Esophagus squamous epithelium (tissue), 5 donors: ENCODE measurements around the gene FAM185A. TPM values are rescaled to one million over a fixed set of nuclear protein-coding genes. Genes with fewer than 3 reads are reported as not detected.

Experiments used
- DNase-seq: peaks from one replicate; lab custom pipeline; 2025; lab: John Stamatoyannopoulos, UW
- H3K27ac ChIP-seq, 4 donors: fragments of 200-600 bp; sonication (generic); one replicate each; pipeline ENCODE4 v1.5.1; 2016 to 2019; ENCODE audit warnings: mild to moderate bottlenecking in 1 of 4
- H3K27me3 ChIP-seq, 4 donors: fragments of 200-600 bp; sonication (generic); 1 replicate in 3 of 4; 2 replicates in 1 of 4; pipeline versions ENCODE4 v1.5.1 to v1.6.0; 2017 to 2021; ENCODE audit warnings: antibody characterized with exemption in 1 of 4
- H3K36me3 ChIP-seq, 3 donors: fragments of 200-600 bp; sonication (generic); one replicate each; pipeline ENCODE4 v1.5.1; 2016 to 2019
- H3K4me1 ChIP-seq, 3 donors: fragments of 200-600 bp; sonication (generic); one replicate each; pipeline ENCODE4 v1.5.1; 2017 to 2019
- H3K4me3 ChIP-seq, 4 donors: fragments of 200-600 bp; sonication (generic); 1 replicate in 3 of 4; 2 replicates in 1 of 4; pipeline ENCODE4 v1.5.1; 2016 to 2019; ENCODE audit warnings: mild to moderate bottlenecking in 2 of 4, moderate library complexity in 1 of 4
- H3K9me3 ChIP-seq, 3 donors: fragments of 200-600 bp; sonication (generic); one replicate each; pipeline ENCODE4 v1.5.1; 2016 to 2019
- POLR2A ChIP-seq, 4 donors: fragments of 450-650 bp; IDR thresholded peaks; one replicate each; pipeline ENCODE4 v1.6.1; 2017; ENCODE audit warnings: antibody characterized with exemption in 4 of 4, mild to moderate bottlenecking in 4 of 4, moderate library complexity in 3 of 4
- WGBS, 2 donors: methylation state at CpG; one replicate each; pipeline ENCODE4 v1.1.5; 2018; 5-methylcytosine and 5-hydroxymethylcytosine counted together
- intact Hi-C: fragments of 100-400 bp; cut with DNase I; formaldehyde crosslinking; loops from one replicate; pipeline ENCODE4 v1.15.0; 2022
- total RNA-seq, 4 donors: library from RNA; depleted of rRNA; stranded (reverse); fragments of >200 nt; gene quantifications; one replicate each; pipeline ENCODE4 v1.1.0, GENCODE V29; 2016
- TF ChIP-seq, protein P1 (sequence below), 6 experiments: fragments of 450-650 bp in 4 of 6; fragments of 200-600 bp in 2 of 6; sonication (generic) in 2 of 6; IDR thresholded peaks; one replicate each; pipeline ENCODE4 v1.5.1; 2016 to 2019; ENCODE audit warnings: antibody characterized with exemption in 6 of 6, mild to moderate bottlenecking in 4 of 6, moderate library complexity in 4 of 6
- donor health status: DM: yes; HTN: yes; CAD: no.

Gene FAM185A
- total RNA-seq, 4 donors from 2014 or later, result 8.5 to 16.3 (median 11.7) TPM

DNA sequence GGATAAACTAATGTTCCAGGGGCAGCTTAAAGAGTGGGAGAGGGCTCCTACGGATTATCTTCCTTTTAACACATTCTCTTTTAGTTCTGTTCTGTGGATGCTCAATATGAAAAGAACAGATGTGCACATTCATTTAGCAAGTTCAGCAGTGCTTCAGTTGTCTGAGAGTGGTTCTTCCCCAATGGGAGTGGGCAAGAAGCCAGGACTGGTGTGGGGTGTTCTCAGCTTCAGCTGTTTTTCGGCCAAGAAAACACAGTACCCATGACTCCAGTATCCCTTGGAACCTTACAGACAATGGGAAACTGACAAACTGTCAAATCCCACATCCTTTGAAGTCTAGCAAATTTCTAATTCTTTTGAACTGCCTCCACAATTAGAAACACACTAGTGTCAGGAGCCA is 92.5 kb downstream of the FAM185A start:
- intact Hi-C loops, result no loop called here

DNA sequence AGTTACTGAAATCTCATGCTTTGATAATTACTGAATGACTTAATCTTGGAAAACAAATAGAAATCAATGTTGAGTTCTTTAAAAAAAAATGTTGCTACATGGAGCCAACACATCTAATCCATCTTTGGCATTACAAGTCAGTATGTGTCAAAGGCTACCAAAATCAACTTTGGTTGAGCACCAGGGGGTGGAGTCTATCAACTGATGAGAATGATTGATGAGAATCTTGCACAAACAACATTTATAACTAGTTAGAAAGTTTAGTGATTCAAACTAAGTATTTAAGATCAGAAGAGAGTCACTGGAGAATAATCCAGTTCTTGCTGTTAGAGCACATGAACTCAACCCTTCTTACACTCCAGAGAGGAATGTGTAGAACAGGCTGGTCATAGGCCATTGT is 93.5 kb downstream of the FAM185A start:
- Histone ChIP-seq H3K9me3 (no peaks in the 10 kb centered on the region), H3K4me3 (no peak overlapping the region), H3K4me1 (peaks cover 0 to 25% (median 0%) of the 10 kb centered on the region in 3 donors), H3K36me3 (no peaks in the 10 kb centered on the region), H3K27me3 (no peaks in the 10 kb centered on the region), H3K27ac (peak overlapping the region in 2 of 4 donors; percentile 29 to 57)
- TF ChIP-seq, protein P1, sequence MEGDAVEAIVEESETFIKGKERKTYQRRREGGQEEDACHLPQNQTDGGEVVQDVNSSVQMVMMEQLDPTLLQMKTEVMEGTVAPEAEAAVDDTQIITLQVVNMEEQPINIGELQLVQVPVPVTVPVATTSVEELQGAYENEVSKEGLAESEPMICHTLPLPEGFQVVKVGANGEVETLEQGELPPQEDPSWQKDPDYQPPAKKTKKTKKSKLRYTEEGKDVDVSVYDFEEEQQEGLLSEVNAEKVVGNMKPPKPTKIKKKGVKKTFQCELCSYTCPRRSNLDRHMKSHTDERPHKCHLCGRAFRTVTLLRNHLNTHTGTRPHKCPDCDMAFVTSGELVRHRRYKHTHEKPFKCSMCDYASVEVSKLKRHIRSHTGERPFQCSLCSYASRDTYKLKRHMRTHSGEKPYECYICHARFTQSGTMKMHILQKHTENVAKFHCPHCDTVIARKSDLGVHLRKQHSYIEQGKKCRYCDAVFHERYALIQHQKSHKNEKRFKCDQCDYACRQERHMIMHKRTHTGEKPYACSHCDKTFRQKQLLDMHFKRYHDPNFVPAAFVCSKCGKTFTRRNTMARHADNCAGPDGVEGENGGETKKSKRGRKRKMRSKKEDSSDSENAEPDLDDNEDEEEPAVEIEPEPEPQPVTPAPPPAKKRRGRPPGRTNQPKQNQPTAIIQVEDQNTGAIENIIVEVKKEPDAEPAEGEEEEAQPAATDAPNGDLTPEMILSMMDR (IDR thresholded peaks at IDR 0.05), result no peak
- no peak for TF ChIP-seq POLR2A (IDR thresholded peaks at IDR 0.05)
- intact Hi-C loops, result no loop called here
- DNase-seq, result no peak

More for the DNA sequence above, 92.5 kb downstream of the FAM185A start:
- TF ChIP-seq, protein P1 (IDR thresholded peaks at IDR 0.05), result no peak
- TF ChIP-seq POLR2A (IDR thresholded peaks at IDR 0.05), result no peak
- no peaks in the 10 kb centered on the region for H3K27me3 ChIP-seq
- no peaks in the 10 kb centered on the region for H3K36me3 ChIP-seq
- H3K9me3 ChIP-seq, result no peaks in the 10 kb centered on the region
- WGBS, 2 donors, result 35% methylated on average over 2 of the region's 2 CpGs
- peaks cover 0 to 29% (median 4%) of the 10 kb centered on the region in 3 donors for H3K4me1 ChIP-seq
- no peak for DNase-seq
- no peak overlapping the region for H3K27ac ChIP-seq
- no peak overlapping the region for H3K4me3 ChIP-seq

DNA sequence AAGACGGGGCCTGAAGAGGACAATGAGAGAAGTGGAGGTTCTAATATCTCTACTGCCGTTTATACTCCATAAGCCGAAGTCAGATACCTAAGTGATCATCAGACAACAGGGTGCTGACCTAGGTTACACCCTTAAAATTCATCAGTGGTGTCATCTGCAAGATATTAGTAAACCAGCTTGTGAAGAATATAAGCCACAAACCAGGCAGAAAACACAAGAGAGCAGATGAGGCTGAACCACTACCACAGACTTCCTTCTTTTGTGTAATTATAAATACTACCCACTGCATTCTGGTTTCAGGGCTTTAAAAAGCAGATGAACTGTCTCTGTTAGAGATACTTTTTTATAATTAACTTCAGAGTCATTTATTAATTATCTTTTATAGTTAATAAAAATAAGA is 95.1 kb downstream of the FAM185A start:
- intact Hi-C loops, result no loop called here
- Histone ChIP-seq H3K4me1 (peaks cover 0 to 25% (median 0%) of the 10 kb centered on the region in 3 donors), H3K4me3 (no peak overlapping the region), H3K9me3 (no peaks in the 10 kb centered on the region), H3K36me3 (no peaks in the 10 kb centered on the region), H3K27ac (no peak overlapping the region), H3K27me3 (no peaks in the 10 kb centered on the region)
- no peak for DNase-seq
- WGBS, 2 donors, result 75 to 76% methylated on average over 3 of the region's 3 CpGs
- TF ChIP-seq, protein P1 (IDR thresholded peaks at IDR 0.05), result no peak

DNA sequence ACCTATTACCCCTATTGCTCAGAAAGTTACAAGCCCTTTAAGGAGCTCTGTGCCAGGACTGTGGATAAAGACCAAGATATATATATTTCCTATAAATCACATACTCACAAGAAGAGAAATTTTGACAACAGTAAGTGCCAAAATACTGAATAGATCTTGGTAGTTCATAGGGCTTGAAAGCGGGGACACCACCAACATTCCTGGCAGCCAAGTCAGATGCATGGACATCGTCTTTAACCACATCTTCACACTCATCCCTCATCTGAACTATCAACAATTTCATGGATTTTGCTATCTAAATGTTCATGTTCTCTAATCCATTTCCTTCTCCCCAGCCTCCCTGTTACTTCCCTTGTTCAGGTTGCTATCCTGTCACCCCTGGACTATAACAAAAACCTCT is 96.5 kb downstream of the FAM185A start:
- intact Hi-C loops, result no loop called here
- 78 to 88% methylated on average over 2 of the region's 2 CpGs for WGBS, 2 donors

DNA sequence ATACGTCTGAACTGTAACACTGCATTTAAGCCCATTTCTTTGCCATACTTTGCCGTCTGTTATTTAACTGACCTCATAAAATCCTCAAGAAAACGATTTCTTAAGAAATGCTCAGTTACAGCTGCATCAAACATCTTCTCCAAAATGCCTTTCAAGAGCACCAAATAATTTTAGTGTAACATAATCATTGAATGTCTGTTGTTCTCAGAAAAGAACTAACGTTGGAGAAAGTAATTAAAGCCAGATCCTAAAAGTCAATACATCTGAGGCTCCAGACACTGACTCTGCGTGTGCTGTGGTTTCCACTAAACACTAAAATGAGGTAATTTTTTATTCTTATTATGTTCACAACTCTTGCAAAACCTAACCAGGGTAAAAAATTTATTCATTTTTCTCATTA is 100.3 kb downstream of the FAM185A start:
- H3K27me3 ChIP-seq, result no peaks in the 10 kb centered on the region
- no peaks in the 10 kb centered on the region for H3K9me3 ChIP-seq
- DNase-seq, result no peak
- no peak overlapping the region for H3K27ac ChIP-seq
- intact Hi-C loops, result no loop called here
- 73 to 77% methylated on average over 5 of the region's 5 CpGs for WGBS, 2 donors
- peaks cover 0 to 4% (median 0%) of the 10 kb centered on the region in 3 donors for H3K4me1 ChIP-seq
- no peaks in the 10 kb centered on the region for H3K36me3 ChIP-seq
- no peak for TF ChIP-seq POLR2A (IDR thresholded peaks at IDR 0.05)
- TF ChIP-seq, protein P1 (IDR thresholded peaks at IDR 0.05), result no peak
- H3K4me3 ChIP-seq, result no peak overlapping the region

More for the DNA sequence above, 96.5 kb downstream of the FAM185A start:
- no peaks in the 10 kb centered on the region for H3K36me3 ChIP-seq
- no peak for DNase-seq
- peaks cover 0 to 25% (median 0%) of the 10 kb centered on the region in 3 donors for H3K4me1 ChIP-seq
- H3K9me3 ChIP-seq, result no peaks in the 10 kb centered on the region
- no peak for TF ChIP-seq POLR2A (IDR thresholded peaks at IDR 0.05)
- TF ChIP-seq, protein P1 (IDR thresholded peaks at IDR 0.05), result no peak
- no peak overlapping the region for H3K27ac ChIP-seq
- H3K4me3 ChIP-seq, result no peak overlapping the region
- H3K27me3 ChIP-seq, result no peaks in the 10 kb centered on the region
